Ovary (tissue), 9 donors: ENCODE data around the gene ZFP3. TPM values are rescaled to one million over a fixed set of nuclear protein-coding genes. Genes with fewer than 3 reads are reported as not detected.
A peak's percentile ranks its signal among the peaks of the same experiment; 100 is the strongest.

ENCODE experiments used
- DNase-seq, 5 donors: peaks; one replicate each; pipeline ENCODE4 v3.0.0-alpha.2; 2019 to 2020
- H3K27ac ChIP-seq, 2 donors: fragments of 200-600 bp; one replicate each; pipeline versions ENCODE4 v1.5.1 to v1.8.0; 2019 to 2022
- H3K27me3 ChIP-seq: fragments of 200-600 bp; one replicate; pipeline ENCODE4 v1.8.0; 2022
- H3K36me3 ChIP-seq: fragments of 200-600 bp; sonication (generic); one replicate; pipeline ENCODE4 v1.5.1; 2019
- H3K4me1 ChIP-seq: one replicate; pipeline ENCODE4 v1.8.1; 2013; ENCODE audit warnings: mild to moderate bottlenecking, moderate library complexity; ENCODE audit not compliant: insufficient read depth
- H3K4me3 ChIP-seq: fragments of 200-600 bp; sonication (generic); one replicate; pipeline ENCODE4 v1.5.1; 2017
- H3K9me3 ChIP-seq, 2 donors: fragments of 200-600 bp in 1 of 2; sonication (generic) in 1 of 2; one replicate each; pipeline versions ENCODE4 v1.5.1 to v1.8.1; 2013 to 2019; ENCODE audit warnings: mild to moderate bottlenecking in 1 of 2, moderate library complexity in 1 of 2
- CTCF ChIP-seq, 3 donors: fragments of 450-650 bp in 2 of 3; fragments of 200-600 bp in 1 of 3; IDR thresholded peaks; one replicate each; pipeline versions ENCODE4 v1.5.1 to v1.8.0; 2016 to 2022; ENCODE audit warnings: antibody characterized with exemption in 3 of 3, mild to moderate bottlenecking in 1 of 3
- EP300 ChIP-seq: sonication (generic); formaldehyde crosslinking; IDR thresholded peaks from one replicate; pipeline ENCODE4 v1.6.1; 2017; ENCODE audit warnings: antibody characterized with exemption
- POLR2A ChIP-seq: fragments of 450-650 bp; IDR thresholded peaks from one replicate; pipeline ENCODE4 v1.6.1; 2017; ENCODE audit warnings: antibody characterized with exemption, mild to moderate bottlenecking, moderate library complexity
- WGBS, 3 donors: extraction: QIAGEN DNeasy Blood & Tissue Kit in 1 of 3; methylation state at CpG; one replicate each; pipeline versions ENCODE4 v1.1.5 to v1.1.7; 2013 to 2017; 5-methylcytosine and 5-hydroxymethylcytosine counted together
- intact Hi-C, 4 donors: fragments of 100-400 bp; cut with DNase I; formaldehyde crosslinking; loops; one replicate each; pipeline versions ENCODE4 v1.11.0 to v1.15.1; 2022 to 2023
- polyA plus RNA-seq, 2 donors: library from polyadenylated mRNA; stranded (reverse); fragments of 200-250 nt in 1 of 2; fragments of 350-450 nt in 1 of 2; fragmentation: Illumina TruSeq in 1 of 2; extraction: RNeasy Lipid Tissue Mini Kit (QIAGEN cat#74804) in 1 of 2; gene quantifications; one replicate each; pipeline ENCODE4 v1.2.3, GENCODE V29; 2013 to 2014
- total RNA-seq, 7 donors: library from RNA; depleted of rRNA in 2 of 7; stranded (reverse); fragments of >200 nt in 2 of 7; fragmentation: NEBNext Ultra II Directional in 3 of 7; extraction: Animal tissue kit (Norgen Biotek cat#: 25700) in 3 of 7; gene quantifications; one replicate each; pipeline versions ENCODE4 v1.1.0 to v1.2.4, GENCODE V29; 2016 to 2023
- donor health status: DM: no; HTN: no; CAD: no; lungs with moderate emphysema.
- donor health status: DM: no; HTN: no; CAD: no.
- donor health status: Bipolar disorder and iron deficiency.
- donor health status: DM: yes; HTN: yes; CAD: no.
- donor health status: DM: no; HTN: no; CAD: no.
- donor health status: DM: yes; HTN: yes; CAD: no.

ZFP3 gene
- total and polyA plus RNA-seq, 9 donors, result 3.3 to 8.4 (median 6.7) TPM

- no peak overlapping the region for H3K27ac ChIP-seq
- intact Hi-C loops, result no loop called here
- 81 to 92% (median 81%) methylated on average over 13 of the region's 13 CpGs for WGBS, 3 donors
These were observed 44.8 kb upstream of the ZFP3 start for GRCh38 chr17:5033352-5034015.

GRCh38 chr17:5034063-5034462 is 44.2 kb upstream of the ZFP3 start:
- Histone ChIP-seq H3K9me3 (no peaks in the 10 kb centered on the region), H3K4me3 (no peak overlapping the region), H3K27ac (no peak overlapping the region), H3K4me1 (peaks cover 2% of the 10 kb centered on the region), H3K36me3 (no peaks in the 10 kb centered on the region), H3K27me3 (no peaks in the 10 kb centered on the region)
- intact Hi-C loops, result no loop called here
- DNase-seq, result no peak
- 83 to 88% (median 86%) methylated on average over 4 to 5 of the region's 5 CpGs for WGBS, 3 donors
- TF ChIP-seq EP300, result no peak
- TF ChIP-seq CTCF (IDR thresholded peaks at IDR 0.05), result no peak
- TF ChIP-seq POLR2A, result no peak

More at GRCh38 chr17:5033352-5034015, 44.8 kb upstream of the ZFP3 start:
- Histone ChIP-seq H3K4me3 (no peak overlapping the region), H3K36me3 (no peaks in the 10 kb centered on the region), H3K27me3 (no peaks in the 10 kb centered on the region), H3K4me1 (peaks cover 2% of the 10 kb centered on the region), H3K9me3 (no peaks in the 10 kb centered on the region)
- DNase-seq, result no peak
- TF ChIP-seq EP300, result no peak

- no peaks in the 10 kb centered on the region for H3K27me3 ChIP-seq
- no peaks in the 10 kb centered on the region for H3K36me3 ChIP-seq
- peaks cover 2% of the 10 kb centered on the region for H3K4me1 ChIP-seq
- 70 to 85% (median 84%) methylated on average over 14 of the region's 14 CpGs for WGBS, 3 donors
- DNase-seq, result no peak
- intact Hi-C loops, result no loop called here
- no peaks in the 10 kb centered on the region for H3K9me3 ChIP-seq
- no peak for TF ChIP-seq EP300
- TF ChIP-seq CTCF (IDR thresholded peaks at IDR 0.05), result no peak
- H3K4me3 ChIP-seq, result no peak overlapping the region
- no peak overlapping the region for H3K27ac ChIP-seq
These were observed 43.6 kb upstream of the ZFP3 start for GRCh38 chr17:5034651-5035050.

- 4 to 5% (median 4%) methylated on average over 24 of the region's 24 CpGs for WGBS, 3 donors
- peaks cover 2% of the 10 kb centered on the region for H3K4me1 ChIP-seq
- DNase-seq, result no peak
- peak within 1 kb of the TSS; percentile 18 for H3K4me3 ChIP-seq
- H3K27ac ChIP-seq, result no peak within 1 kb of the TSS
- no peaks in the 10 kb centered on the region for H3K36me3 ChIP-seq
- H3K9me3 ChIP-seq, result no peaks in the 10 kb centered on the region
- no peak for TF ChIP-seq EP300
- TF ChIP-seq POLR2A, result no peak
- no peak for TF ChIP-seq CTCF (IDR thresholded peaks at IDR 0.05)
- intact Hi-C loops, result no loop called here
- no peaks in the 10 kb centered on the region for H3K27me3 ChIP-seq
These were observed 43.0 kb upstream of the ZFP3 start, which contains the start of gene SLC52A1 for GRCh38 chr17:5035315-5035714. SLC52A1 (minus strand) TSS chr17:5035426; CDS start chr17:5034606, 820 bp downstream.

DNA sequence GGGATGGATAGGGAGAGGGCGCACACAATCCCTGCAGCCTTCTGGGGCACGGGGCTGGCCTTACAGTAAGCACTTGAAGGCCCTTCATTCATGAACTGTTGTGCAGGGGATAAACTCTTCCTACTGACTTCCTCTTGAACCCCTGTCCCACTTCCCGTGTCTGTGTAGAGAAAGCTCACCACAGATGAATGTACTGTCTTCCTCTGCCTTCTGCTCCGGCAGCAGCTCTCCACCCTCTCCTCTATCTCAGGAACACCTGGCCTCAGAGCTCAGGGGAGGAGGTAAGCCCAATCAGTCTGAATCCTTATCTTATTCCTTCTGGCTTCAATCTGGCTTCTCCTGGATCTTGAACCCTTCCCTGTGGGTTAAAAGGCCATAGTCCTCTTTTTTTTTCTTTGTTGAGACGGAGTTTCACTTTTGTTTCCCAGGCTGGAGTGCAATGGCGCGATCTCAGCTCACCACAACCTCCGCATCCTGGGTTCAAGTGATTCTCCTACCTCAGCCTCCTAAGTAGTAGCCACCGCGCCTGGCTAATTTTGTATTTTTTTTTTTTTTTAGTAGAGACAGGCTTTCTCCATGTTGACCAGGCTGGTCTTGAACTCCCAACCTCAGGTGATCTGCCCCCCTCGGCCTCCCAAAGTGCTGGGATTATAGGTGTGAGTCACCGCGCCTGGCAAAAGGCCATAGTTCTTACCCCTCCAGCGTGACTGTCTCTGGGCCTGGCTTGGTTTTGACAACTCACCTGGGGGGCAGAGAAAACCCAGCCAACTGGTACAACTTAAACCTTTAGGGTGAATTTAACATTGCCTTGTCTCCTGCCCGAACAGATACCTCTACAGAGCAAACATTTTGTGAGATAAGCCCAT is 35.9 kb upstream of the ZFP3 start:
- H3K9me3 ChIP-seq, result no peaks in the 10 kb centered on the region
- TF ChIP-seq EP300 (no peak), CTCF (IDR thresholded peaks at IDR 0.05) (no peak), POLR2A (no peak)
- 86 to 88% (median 86%) methylated on average over 15 of the region's 15 CpGs for WGBS, 3 donors

More for the DNA sequence above, 35.9 kb upstream of the ZFP3 start:
- Histone ChIP-seq H3K36me3 (no peaks in the 10 kb centered on the region), H3K27ac (no peak overlapping the region), H3K4me1 (no peaks in the 10 kb centered on the region), H3K4me3 (no peak overlapping the region), H3K27me3 (no peaks in the 10 kb centered on the region)
- no peak for DNase-seq
- intact Hi-C loops, result no loop called here
